Panc1 (cell line): ENCODE measurements around the gene GAB4.
"Not testable (repeated sequence)": the region's sequence is repeated elsewhere in the genome, so short reads cannot be mapped to it uniquely, and the experiment has no call there.

Source experiments
- POLR2AphosphoS5 ChIP-seq: IDR thresholded peaks from 2 replicates; pipeline ENCODE4 v1.6.1; 2012; ENCODE audit warnings: mild to moderate bottlenecking, low read depth, low read length, moderate library complexity
- REST ChIP-seq, 2 experiments: IDR thresholded peaks; 2 replicates each; pipeline ENCODE4 v1.6.1; 2011 to 2012; ENCODE audit warnings: low read depth in 2 of 2, control low read depth in 1 of 2, low read length in 1 of 2, mild to moderate bottlenecking in 1 of 2, moderate library complexity in 1 of 2; ENCODE audit not compliant: insufficient read depth in 1 of 2
- SIN3A ChIP-seq: IDR thresholded peaks from 2 replicates; pipeline ENCODE4 v1.6.1; 2012; ENCODE audit warnings: low read depth, mild to moderate bottlenecking, low read length, moderate library complexity, borderline replicate concordance; ENCODE audit not compliant: insufficient read depth
- TCF7L2 ChIP-seq: IDR thresholded peaks from 2 replicates; pipeline ENCODE4 v1.6.1; 2011; ENCODE audit warnings: mild to moderate bottlenecking, low read depth, low read length, inconsistent platforms
- TF ChIP-seq, protein P1 (sequence below): fragments of 450-650 bp; IDR thresholded peaks from 2 replicates; pipeline ENCODE4 v1.5.1; 2017; ENCODE audit warnings: mild to moderate bottlenecking

DNA sequence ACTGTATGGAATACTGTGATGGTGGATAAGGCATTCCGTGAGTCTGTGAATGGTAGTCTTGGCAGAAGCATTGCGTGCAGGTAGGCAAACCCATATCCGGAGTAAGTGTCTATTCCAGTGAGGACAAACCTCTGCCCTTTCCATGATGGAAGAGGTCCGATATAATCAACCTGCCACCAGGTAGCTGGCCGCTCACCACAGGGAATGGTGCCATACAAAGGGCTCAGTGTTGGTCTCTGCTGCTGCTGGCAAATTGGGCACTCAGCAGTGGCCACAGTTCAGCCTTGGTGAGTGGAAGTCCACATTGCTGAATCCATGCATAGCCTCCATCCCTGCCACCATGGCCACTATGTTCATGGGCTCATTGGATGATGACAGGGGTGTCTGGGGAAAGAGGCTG is 70.8 kb downstream of the GAB4 start:
- TF ChIP-seq, protein P1, sequence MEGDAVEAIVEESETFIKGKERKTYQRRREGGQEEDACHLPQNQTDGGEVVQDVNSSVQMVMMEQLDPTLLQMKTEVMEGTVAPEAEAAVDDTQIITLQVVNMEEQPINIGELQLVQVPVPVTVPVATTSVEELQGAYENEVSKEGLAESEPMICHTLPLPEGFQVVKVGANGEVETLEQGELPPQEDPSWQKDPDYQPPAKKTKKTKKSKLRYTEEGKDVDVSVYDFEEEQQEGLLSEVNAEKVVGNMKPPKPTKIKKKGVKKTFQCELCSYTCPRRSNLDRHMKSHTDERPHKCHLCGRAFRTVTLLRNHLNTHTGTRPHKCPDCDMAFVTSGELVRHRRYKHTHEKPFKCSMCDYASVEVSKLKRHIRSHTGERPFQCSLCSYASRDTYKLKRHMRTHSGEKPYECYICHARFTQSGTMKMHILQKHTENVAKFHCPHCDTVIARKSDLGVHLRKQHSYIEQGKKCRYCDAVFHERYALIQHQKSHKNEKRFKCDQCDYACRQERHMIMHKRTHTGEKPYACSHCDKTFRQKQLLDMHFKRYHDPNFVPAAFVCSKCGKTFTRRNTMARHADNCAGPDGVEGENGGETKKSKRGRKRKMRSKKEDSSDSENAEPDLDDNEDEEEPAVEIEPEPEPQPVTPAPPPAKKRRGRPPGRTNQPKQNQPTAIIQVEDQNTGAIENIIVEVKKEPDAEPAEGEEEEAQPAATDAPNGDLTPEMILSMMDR = not testable (repeated sequence)
- TF ChIP-seq POLR2AphosphoS5; REST (IDR thresholded peaks at IDR 0.05; ENCODE audit: insufficient read depth in 1 of 2, low read depth in 2 of 2, low read length in 1 of 2); TCF7L2; SIN3A: not testable (repeated sequence)
